ENCODE data around the gene SENP6. TPM values are rescaled to one million over a fixed set of nuclear protein-coding genes. Genes with fewer than 3 reads are reported as not detected.

Gene SENP6
- total RNA-seq, 1 experiment from 2014 or later: 94.9 TPM

- Mint-ChIP-seq H3K4me1 (ENCODE audit: low read depth, unreplicated experiment) (peaks cover 30% of the 10 kb centered on the region), H3K4me3 (ENCODE audit: unreplicated experiment) (no peak overlapping the region), H3K36me3 (ENCODE audit: insufficient read depth, unreplicated experiment) (no peaks in the 10 kb centered on the region), H3K27ac (ENCODE audit: unreplicated experiment) (no peak overlapping the region), H3K27me3 (ENCODE audit: insufficient read depth, unreplicated experiment) (no peaks in the 10 kb centered on the region), H3K9me3 (ENCODE audit: unreplicated experiment) (no peaks in the 10 kb centered on the region)
- Histone ChIP-seq H3K27me3 (replicated peaks; ENCODE audit: control insufficient read depth, insufficient read depth, low read length) (no peaks in the 10 kb centered on the region), H3K9me3 (no peaks in the 10 kb centered on the region), H3K36me3 (ENCODE audit: control insufficient read depth, insufficient read depth, low read length) (no peaks in the 10 kb centered on the region), H3K4me3 (ENCODE audit: low read depth, low read length) (no peak overlapping the region), H3K4me1 (no peaks in the 10 kb centered on the region)
- no peak for DNase-seq
- intact Hi-C loops (cut with micrococcal nuclease; ENCODE audit: unreplicated experiment): no loop called here
- CTCF ChIA-PET: no interaction called here
- no TSS peak for BruUV-seq (replicated peaks)
- POLR2A ChIA-PET: no interaction called here
- no peak for TF ChIP-seq CTCF (IDR thresholded peaks at IDR 0.05; ENCODE audit: insufficient read depth in 1 of 2, low read depth in 1 of 2, low read length in 1 of 2, severe bottlenecking in 1 of 2, unreplicated experiment in 1 of 2)
These were observed 7.4 kb downstream of the SENP6 start for GRCh38 chr6:75608956-75609533.

- Mint-ChIP-seq H3K4me3 (ENCODE audit: unreplicated experiment) (no peak overlapping the region), H3K9me3 (ENCODE audit: unreplicated experiment) (no peaks in the 10 kb centered on the region), H3K36me3 (ENCODE audit: insufficient read depth, unreplicated experiment) (no peaks in the 10 kb centered on the region), H3K4me1 (ENCODE audit: low read depth, unreplicated experiment) (peaks cover 30% of the 10 kb centered on the region), H3K27ac (ENCODE audit: unreplicated experiment) (no peak overlapping the region), H3K27me3 (ENCODE audit: insufficient read depth, unreplicated experiment) (no peaks in the 10 kb centered on the region)
- Histone ChIP-seq H3K4me1 (no peaks in the 10 kb centered on the region), H3K4me3 (ENCODE audit: low read depth, low read length) (no peak overlapping the region), H3K36me3 (ENCODE audit: control insufficient read depth, insufficient read depth, low read length) (no peaks in the 10 kb centered on the region), H3K27me3 (replicated peaks; ENCODE audit: control insufficient read depth, insufficient read depth, low read length) (no peaks in the 10 kb centered on the region), H3K9me3 (no peaks in the 10 kb centered on the region)
- ChIA-PET POLR2A (no interaction called here), CTCF (no interaction called here)
- intact Hi-C loops (cut with micrococcal nuclease; ENCODE audit: unreplicated experiment): no loop called here
- DNase-seq: no peak
- BruUV-seq (replicated peaks): no TSS peak
- TF ChIP-seq CTCF (IDR thresholded peaks at IDR 0.05; ENCODE audit: insufficient read depth in 1 of 2, low read depth in 1 of 2, low read length in 1 of 2, severe bottlenecking in 1 of 2, unreplicated experiment in 1 of 2): no peak
These were observed 8.2 kb downstream of the SENP6 start for GRCh38 chr6:75609639-75610590.

GRCh38 chr6:75611011-75611701, 9.5 kb downstream of the SENP6 start:
- no peak for TF ChIP-seq CTCF (IDR thresholded peaks at IDR 0.05; ENCODE audit: insufficient read depth in 1 of 2, low read depth in 1 of 2, low read length in 1 of 2, severe bottlenecking in 1 of 2, unreplicated experiment in 1 of 2)
- H3K9me3 Mint-ChIP-seq (ENCODE audit: unreplicated experiment): no peaks in the 10 kb centered on the region
- no peak overlapping the region for H3K4me3 Mint-ChIP-seq (ENCODE audit: unreplicated experiment)
- peaks cover 19% of the 10 kb centered on the region for H3K4me1 Mint-ChIP-seq (ENCODE audit: low read depth, unreplicated experiment)
- no peaks in the 10 kb centered on the region for H3K9me3 ChIP-seq
- H3K4me1 ChIP-seq: no peaks in the 10 kb centered on the region
- H3K27me3 Mint-ChIP-seq (ENCODE audit: insufficient read depth, unreplicated experiment): no peaks in the 10 kb centered on the region
- H3K27me3 ChIP-seq (replicated peaks; ENCODE audit: control insufficient read depth, insufficient read depth, low read length): no peaks in the 10 kb centered on the region
- POLR2A ChIA-PET: no interaction called here
- CTCF ChIA-PET: no interaction called here
- intact Hi-C loops (cut with micrococcal nuclease; ENCODE audit: unreplicated experiment): no loop called here
- no peak overlapping the region for H3K4me3 ChIP-seq (ENCODE audit: low read depth, low read length)
- DNase-seq: no peak
- no peaks in the 10 kb centered on the region for H3K36me3 ChIP-seq (ENCODE audit: control insufficient read depth, insufficient read depth, low read length)
- no peak overlapping the region for H3K27ac Mint-ChIP-seq (ENCODE audit: unreplicated experiment)
- no TSS peak for BruUV-seq (replicated peaks)
- H3K36me3 Mint-ChIP-seq (ENCODE audit: insufficient read depth, unreplicated experiment): no peaks in the 10 kb centered on the region

Measured in Caco-2 (cell line).